GM19438 (cell line): ENCODE data around the gene ITGA8.
"Not testable (repeated sequence)": the region's sequence is repeated elsewhere in the genome, so short reads cannot be mapped to it uniquely, and the experiment has no call there.

Experiments
- ATAC-seq: cut with Tn5 transposase; IDR thresholded peaks from one replicate; pipeline ENCODE4 v1.9.1; 2021; ENCODE audit warnings: low read depth; ENCODE audit not compliant: unreplicated experiment

ITGA8 gene

DNA sequence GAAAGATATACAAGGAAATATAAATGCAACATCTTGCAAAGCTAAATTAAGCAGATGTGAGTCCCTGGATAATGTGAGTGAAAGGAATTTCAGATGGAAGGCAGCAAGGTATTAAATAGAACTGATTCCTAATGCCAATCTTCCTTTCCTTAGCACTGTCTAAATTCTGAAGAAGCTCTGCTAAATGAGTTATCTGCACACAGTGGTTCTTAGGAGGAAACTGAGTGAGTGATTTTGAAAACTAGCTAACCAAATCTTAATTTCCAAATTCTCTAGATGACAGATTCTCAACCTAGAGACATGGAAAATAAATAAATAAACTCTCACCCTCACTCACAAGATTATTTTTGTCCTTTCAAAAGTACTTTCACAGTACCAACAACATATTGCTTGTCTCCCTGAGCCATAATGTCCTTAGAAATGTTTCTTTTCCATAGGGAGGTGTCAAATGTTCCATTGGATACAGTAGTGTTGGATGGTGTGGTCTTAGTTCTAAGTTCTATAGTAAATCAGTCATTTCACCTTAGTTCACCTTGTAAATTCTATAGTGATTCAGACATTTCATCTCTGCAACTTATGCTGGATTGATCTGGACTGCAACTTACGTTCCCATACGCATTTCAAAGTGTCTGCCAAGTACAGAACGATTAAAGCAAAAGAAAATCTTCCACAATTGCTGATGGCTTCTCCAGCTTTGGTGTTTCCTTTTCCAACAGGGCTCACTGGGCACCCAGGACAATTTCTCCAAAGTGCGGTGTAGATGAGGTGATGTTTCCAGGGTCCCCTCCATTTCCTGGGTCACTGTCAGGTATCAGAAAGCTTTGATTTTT is 203.3 kb downstream of the ITGA8 start:
- ATAC-seq, result no peak

DNA sequence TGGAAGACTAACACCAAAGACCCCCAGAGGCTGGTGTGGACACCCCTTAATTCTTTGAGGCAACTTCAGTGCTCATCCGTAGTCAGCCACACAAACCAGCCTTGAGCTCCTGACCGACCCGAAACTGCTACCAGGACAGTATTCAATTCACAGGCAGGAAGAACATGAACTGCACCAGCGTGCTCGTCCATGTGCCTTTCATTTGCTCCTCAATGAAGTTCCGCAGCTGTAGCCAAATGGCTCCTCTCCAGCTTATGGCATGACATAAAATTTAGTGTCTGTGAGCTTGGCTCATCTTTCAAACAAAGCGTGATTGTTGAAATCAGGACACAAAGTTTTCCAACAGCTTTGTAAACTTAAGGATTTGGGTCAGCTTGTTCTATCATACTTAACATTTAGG is 204.5 kb downstream of the ITGA8 start:
- no peak for ATAC-seq

DNA sequence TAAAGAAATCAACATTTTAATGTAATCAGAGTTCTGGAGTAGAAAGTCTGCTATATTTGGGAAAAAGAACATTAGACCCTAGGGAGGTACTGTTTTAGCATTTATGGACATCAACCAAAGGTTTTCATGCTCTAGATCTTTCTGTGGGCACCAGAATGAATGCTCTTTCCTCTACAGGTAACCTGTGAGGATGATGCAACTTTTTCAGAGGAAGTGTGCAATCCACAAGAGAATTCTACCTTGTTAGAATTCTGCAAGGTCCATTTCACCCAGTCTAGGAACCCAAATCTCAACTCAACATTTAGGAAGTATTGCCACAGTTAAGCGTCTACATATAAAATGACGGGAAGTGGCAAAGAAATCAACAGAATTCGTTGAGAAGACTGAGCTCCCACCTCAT is 208.8 kb downstream of the ITGA8 start:
- no peak for ATAC-seq

DNA sequence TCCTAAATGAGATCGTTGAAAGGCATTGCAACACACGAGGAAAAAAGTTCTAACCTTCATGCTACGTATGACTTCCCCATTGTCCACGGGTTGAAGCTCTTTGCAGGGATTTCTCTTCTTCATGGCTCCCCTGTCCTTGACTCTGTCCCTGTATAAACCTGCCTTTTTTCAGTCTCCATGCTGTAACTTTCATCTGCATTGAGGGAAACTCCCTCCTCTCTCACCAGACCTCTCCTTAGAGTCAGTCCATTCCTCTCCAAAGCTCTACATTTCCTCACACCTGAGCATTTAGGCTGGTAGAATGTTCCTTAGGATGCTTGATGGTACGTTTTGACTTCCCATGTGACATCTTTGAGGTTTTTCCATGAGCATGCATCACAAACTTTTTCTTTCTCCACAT is 214.4 kb downstream of the ITGA8 start:
- ATAC-seq, result no peak

DNA sequence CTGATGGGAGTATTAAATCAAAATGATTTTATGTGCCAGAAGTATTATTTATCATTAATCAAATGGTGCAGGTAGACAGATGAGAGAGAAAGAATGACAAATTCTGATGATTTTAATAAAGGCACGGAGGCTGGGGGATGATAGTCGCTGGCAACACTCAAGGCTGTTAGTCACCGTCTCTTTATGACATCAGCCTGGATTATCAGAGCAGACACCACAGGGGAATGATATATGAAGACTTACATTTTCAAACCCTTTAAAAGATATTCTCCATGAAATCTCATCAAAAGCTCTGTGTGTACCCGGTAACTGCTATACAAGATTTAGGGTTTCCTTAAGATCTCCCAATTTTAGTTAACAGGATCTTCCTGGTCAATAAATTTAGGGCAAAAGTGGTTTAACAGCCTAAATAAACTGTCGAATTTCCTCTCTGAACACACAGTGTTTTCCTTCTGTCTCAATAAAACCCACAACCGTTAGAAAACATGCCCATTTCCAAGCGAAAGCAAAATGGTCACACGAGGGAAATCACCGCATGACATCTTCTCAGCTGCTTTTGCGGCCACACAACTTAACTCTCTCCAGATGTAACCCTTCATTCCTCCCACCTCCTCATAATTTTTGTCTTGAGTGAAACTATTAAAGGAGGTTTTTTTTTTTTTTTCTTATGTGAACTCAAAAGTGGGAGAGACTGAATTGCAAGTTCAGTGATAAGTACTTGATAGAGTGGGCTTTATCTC is 215.5 kb downstream of the ITGA8 start:
- no peak for ATAC-seq

DNA sequence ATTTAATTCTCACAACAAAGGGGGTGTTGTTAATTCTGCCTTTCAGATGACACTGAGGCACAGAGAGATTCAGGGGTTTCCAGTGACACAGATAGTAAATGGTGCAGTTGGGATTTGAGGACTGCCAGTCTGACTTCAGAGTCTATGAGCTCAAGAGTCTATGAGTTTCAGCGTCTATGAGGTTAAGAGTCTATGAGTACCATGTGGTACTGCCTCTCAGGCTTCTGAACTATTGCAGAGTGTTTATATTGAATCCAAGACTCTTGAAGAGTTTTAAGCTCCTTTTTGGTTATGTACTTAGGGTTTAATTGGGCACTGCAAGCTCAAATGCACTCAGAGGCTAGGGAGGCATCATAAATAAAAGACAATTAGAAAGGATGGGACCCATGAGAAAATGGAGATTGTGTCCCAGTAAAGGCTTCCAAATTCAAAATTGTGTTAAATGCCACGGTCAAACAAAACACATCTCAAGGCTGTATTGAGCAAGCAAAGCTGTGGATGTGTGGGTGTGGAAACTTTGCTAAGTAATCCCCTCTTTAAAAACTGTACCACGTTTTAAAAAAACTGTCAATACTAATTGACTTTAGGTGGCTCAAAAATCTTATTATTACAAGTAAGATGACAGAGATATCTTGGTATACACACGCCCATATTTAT is 224.7 kb downstream of the ITGA8 start:
- ATAC-seq, result no peak

DNA sequence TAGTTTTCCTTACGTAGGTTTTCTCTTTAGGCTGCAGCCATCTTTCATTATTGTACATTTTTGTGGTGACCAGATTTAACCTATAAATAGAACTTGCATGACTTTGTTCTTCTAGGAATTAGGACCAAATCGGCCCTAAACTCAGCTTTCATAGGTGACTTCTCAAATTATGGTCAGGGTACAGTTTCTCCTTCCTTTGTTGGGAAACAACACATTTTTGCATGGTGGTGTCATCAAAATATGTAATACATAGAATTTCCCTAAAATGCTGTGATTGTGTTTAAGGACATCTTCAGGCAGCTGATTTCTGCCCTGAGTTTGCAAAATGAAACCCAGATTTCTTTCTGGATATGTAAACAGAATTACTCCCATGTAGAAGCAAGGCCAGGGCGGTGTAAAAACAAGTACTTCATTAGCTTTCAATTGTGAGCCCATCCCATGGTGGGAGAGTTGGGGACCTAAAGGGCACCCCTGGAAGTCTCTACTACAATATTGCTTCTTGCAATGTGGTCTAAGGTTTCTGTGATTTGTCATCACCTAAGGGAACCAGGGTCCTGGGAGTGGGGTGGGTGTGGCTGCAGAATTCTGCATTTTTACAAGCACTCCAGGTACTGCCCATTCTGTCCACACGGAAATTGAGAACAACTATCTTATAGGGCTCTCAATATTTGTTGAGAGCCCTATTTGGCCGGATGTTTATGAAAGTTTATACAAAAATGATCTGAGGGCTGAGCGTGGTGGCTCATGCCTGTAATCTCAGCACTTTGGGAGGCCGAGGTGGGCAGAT is 227.7 kb downstream of the ITGA8 start:
- ATAC-seq, result no peak

DNA sequence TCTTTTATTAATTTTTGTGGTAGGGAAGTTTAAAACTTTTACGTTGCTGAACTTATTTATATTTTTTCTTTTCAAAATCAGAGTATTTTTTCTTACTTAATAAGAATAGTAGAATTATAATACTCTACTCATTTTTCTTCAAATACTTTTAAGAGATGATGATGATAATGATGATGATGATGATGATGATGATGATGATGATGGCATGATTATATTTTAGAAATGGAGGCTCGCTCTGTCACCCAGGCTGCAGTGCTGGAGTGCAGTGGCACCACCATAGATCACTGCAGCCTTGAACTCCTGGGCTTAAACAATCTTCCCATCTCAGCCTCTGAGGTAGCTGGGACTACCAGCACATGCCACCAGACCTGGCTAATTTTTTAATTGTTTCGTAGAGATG is 230.3 kb downstream of the ITGA8 start:
- ATAC-seq, result no peak

DNA sequence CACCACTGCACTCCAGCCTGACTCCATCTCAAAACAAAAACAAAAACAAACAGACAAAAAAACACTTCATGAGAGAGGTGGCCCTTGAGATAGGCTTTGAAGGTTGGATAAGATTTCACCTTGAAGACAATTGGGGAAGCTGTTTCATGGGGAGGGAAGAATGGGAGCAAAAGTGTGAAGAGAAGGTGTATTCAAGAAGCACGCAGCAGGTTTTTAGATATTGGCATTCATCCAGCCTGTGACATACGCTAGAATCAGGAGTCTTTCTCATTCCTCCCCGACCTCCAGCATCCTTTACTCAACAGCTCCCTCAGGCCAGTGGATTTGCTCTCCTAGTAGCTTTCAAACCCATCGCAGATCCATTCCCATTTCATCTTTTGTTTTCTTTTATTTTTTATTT is 232.3 kb downstream of the ITGA8 start:
- no peak for ATAC-seq

DNA sequence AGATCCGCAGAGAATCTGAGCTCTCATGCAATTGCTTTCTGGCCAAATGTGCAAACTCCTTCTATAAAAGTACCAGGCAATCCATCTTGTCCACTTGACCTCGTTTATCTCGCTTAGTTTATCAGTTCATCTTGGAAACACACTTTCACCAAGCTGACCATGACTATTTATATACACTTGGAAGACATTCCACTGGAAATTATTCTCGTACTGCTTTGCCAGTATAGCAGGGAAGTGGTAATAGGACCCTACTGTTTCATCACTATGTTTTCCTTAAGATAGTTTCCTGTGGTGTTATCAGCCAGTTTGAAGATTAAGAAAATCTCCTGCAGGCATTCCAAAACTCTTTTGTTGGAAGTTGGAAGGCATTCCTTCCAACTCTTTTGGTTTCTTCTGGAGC is 233.3 kb downstream of the ITGA8 start:
- no peak for ATAC-seq

DNA sequence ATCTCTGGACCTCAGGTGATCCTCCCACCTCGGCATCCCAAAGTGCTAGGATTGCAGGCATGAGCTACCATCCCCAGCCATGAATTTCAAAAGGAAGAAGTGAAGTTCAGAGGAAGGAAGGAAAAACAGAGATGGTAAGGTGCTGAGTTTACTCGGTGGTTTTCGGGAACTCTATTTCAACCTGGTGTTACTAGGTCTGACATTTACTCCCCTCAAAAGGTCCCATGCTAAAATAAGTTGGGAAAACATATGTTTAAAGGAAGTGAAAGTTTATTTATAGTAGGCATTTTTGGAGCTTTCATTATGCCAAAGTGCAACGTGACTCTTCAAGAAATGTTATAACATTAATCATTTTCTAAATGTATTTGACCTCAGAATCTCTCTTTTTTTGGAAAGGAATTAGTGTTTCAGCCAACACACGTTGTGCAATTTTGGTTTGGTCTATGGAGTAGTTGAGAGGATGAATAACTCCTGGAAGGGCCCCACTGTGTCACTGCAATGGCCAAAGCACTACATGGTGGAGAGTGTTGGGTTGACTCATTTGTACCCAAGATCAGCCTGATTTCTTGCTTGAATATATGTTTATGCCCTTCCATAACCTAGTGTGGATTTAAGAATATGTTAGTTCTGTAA is 233.9 kb downstream of the ITGA8 start:
- no peak for ATAC-seq

DNA sequence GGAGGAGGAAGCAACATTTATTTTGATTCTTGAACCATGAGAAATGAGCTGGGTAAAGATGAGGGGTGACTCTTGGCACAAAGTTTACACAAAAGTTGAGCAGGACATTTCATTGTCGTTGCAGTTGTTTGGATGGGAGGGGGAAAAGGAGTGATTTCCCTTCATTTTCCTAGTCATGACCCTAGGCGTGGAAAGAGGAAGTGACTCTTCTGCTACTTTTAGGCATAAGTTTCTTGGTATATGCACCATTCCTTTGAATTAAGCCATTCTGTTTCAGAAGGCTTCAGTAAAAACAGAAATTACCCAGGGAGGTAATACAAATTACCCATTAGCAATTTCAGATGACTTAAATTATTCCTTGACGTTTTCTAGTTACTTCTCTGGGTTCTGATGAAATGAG is 234.7 kb downstream of the ITGA8 start:
- no peak for ATAC-seq

DNA sequence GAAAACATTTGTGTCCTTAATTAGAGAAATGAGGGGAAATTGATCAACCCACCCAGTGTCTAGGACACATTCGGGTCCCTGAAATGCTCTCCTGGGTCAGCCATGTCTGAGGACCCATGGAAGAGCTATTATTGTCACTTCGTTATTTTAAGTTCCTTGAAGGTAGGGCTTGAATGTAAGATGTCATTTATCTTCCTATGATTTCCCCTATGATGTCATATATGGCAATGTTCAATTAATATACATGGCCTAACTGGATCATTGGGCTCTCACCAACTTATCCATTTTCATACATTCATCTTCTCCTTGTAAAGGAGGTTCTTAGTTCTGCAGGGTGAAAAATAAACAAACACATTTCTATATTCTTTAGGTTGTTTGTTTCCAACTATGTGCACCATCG is 235.6 kb downstream of the ITGA8 start:
- ATAC-seq, result no peak

DNA sequence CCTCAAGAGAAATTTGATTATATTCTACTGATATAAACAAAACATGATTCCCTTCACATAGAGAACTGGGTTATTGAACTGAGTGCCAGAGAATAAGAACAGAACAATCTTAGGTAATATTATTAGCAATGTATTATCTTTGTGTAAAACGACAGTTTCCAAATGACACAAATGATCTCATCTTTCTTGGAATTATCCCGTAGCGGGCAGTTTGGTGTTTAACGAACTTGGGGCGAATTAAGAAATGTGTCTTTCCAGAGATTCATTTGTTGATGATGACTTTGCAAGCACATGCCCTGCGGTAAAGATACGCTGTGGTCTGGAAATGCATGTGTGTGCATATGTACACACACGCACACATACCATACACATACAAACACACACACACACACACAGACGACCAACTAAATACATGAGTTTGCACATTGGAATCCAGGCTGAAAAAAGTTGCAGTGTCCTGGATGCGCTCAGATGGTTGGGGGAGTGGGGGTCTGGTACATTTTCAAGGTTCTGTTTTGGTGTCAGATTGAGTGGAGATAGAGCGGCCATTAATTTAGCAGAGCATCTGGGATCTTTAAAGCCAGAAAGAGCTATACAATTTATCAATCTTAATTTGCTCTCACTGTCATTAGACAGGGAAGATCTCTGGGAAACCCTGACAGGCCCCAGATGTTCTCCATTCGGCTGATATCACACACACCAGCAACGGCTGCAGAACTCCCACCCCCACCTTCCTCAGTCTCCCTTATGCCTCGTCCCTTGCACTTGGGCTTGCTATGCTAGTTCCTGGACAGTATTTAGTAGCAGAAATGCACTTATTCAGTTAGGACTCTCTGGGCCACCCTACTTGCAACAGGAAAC is 236.3 kb downstream of the ITGA8 start:
- ATAC-seq, result no peak

DNA sequence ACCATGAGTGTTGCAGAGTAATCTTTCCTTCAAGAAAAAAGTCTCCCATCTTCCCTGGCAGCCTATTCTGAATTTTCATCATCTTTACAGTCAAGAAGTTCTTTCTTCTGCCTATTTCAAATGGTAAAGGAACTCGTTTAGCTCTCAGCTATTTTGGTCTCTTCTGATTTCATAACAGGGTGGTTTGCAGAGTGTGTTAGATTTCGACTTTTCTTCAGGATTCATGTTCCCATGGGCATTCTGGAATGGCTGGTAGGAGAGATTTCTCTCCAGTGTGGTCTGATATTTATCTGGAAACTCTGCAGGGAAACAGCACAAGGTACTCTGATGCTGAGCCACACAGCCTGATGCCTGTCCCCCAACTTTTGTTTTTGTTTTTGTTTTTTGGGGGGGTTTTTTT is 237.6 kb downstream of the ITGA8 start:
- no peak for ATAC-seq

DNA sequence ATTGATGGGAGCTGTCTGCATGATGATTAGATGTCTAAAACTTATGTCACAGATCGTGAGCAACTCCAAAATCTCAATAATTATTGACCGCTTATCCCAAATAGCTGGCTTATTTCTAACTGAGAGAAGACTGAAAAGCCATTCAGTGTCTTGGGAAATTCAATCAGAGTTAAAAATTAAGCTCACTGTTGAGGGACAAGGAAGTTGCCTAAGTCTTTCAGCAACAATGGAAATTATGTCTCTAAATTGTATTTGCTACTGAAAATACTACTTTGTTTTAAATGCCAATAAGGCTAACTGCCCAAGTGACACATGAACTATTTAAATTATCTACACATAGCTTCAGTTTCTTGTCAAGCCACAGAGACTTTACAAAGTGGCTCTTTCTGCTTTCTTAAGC is 240.8 kb downstream of the ITGA8 start:
- ATAC-seq, result no peak

DNA sequence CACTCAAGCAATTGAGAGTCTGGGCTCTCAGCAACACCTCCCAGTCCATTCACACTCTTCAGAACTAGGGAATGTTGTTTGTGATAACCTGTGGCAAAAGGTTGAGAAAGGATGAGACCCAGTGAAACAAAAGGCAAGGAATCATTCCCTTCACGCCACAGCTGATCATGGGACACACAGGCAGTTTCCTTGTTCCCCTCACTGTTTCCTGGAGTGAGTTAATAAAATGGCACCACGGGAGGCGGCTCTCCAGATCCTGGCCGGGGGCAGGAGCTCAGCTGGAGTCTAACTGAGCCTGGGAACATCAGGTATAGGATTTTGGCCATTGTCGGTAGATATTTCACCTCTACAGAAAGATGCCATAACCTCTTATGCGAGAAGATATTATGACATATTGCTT is 241.3 kb downstream of the ITGA8 start:
- no peak for ATAC-seq

DNA sequence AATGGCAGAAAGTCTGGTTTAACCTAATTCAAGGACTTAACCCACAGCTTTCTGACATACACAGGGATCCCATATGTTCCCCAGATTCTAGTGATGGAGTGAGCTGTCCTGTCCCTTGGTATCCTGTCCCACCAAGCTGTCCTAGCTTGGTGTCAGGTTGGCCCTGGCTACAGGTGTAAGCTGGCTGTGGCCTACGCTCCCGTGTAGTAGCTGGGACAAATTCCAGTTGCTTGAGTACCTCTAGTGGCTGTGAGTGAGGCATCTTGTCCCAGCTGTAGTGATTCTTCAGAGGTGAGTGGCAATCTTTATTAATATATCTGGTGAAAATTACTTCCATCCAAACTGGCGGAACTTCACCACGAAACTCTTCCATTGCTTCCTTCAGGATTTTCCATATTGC is 243.4 kb downstream of the ITGA8 start:
- no peak for ATAC-seq

DNA sequence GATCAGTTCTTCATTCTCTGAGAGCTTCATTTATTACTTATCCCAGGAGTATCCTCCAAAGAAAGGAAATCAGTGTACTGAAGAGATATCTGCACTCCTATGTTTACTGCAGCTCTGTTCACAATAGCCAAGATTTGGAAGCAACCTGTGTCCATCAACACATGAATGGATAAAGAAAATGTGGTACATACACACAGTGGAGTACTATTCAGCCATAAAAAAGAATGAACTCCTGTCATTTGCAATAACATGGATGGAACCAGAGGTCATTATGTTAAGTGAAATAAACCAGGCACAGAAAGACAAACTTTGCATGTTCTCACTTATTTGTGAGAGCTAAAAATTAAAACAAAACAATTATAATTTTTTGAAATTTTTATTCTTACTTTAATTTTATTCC is 244.3 kb downstream of the ITGA8 start:
- ATAC-seq, result not testable (repeated sequence)
